ENCODE measurements around the gene SMIM10L1. TPM values are rescaled to one million over a fixed set of nuclear protein-coding genes. Genes with fewer than 3 reads are reported as not detected.

Gene SMIM10L1
- total and polyA plus RNA-seq, 2 of the 8 experiments (the other 6 are each of a cell fraction or from before 2014, with no cell fraction given), result 3.7 to 14.2 TPM

DNA sequence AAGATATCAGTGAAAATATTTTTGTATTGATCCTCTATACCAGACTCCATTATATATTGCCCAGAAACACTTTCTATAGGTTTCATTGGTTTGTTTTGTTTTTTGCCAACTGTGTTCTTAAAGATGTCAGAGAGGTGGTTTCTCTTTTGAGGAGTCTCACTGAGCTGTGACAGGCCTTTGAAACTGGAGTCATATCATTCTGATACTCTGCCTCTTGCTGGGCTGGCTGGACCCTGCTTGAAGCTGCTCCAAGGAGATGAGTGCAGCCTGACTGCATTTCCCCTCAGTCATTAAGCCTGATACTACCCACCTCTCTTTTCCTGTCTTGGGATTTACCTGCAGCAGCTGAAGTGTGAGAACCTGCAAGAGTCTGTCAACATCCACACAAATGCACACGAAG, 20.2 kb upstream of the SMIM10L1 start:
- no peak overlapping the region for H2BK12ac ChIP-seq (ENCODE audit: low read depth, low read length)
- peaks cover 0 to 66% of the 10 kb centered on the region in 2 experiments; a peak in 2 of 4 replicates for H3K79me2 ChIP-seq (ENCODE audit: control insufficient read depth in 1 of 2, insufficient read depth in 2 of 2, low read length in 2 of 2)
- H2BK15ac ChIP-seq (ENCODE audit: low read length), result no peak overlapping the region
- H3K9ac ChIP-seq (replicated peaks in 1 of 4; ENCODE audit: extremely low read depth in 1 of 4, low read depth in 3 of 4, low read length in 3 of 4), result no peak overlapping the region
- H3K4me3 ChIP-seq (ENCODE audit: extremely low read depth in 1 of 4, insufficient read depth in 2 of 4, low read depth in 3 of 4, low read length in 4 of 4), result no peak overlapping the region
- no peak overlapping the region for H2AFZ ChIP-seq (ENCODE audit: low read length)
- no peaks in the 10 kb centered on the region for H3K23me2 ChIP-seq (ENCODE audit: low read depth, low read length)
- no peak overlapping the region for H3K4ac ChIP-seq (replicated peaks; ENCODE audit: insufficient read length, low read depth, low read length)
- H2AK5ac ChIP-seq (ENCODE audit: low read depth, low read length), result no peak overlapping the region
- H4K91ac ChIP-seq (replicated peaks; ENCODE audit: insufficient read length, low read length), result no peak overlapping the region
- H3K56ac ChIP-seq (replicated peaks; ENCODE audit: insufficient read length, low read depth, low read length), result no peak overlapping the region
- POLR2A ChIA-PET (ENCODE audit: partially characterized antibody), result interaction anchor here (0.9 kb wide), 1 partner anchor 21 kb away, joined by 3 read pairs; no protein-coding TSS in a partner anchor
- CTCF ChIA-PET (ENCODE audit: partially characterized antibody), result no interaction called here
- no peak overlapping the region for H3K18ac ChIP-seq (ENCODE audit: extremely low read depth, low read length)
- H4K20me1 ChIP-seq (replicated peaks in 1 of 2; ENCODE audit: control insufficient read depth in 1 of 2, insufficient read depth in 2 of 2, low read length in 2 of 2), result no peaks in the 10 kb centered on the region
- peaks cover 0 to 5% (median 2%) of the 10 kb centered on the region in 4 experiments; a peak in 3 of 8 replicates for H3K36me3 ChIP-seq (ENCODE audit: control insufficient read depth in 2 of 4, insufficient read depth in 4 of 4, low read length in 3 of 4)
- H3K9me3 ChIP-seq (ENCODE audit: insufficient read depth in 2 of 2, low read depth in 1 of 2, low read length in 1 of 2), result no peaks in the 10 kb centered on the region
- H2BK20ac ChIP-seq (ENCODE audit: low read length), result no peak overlapping the region
- FAIRE-seq, result no peak
- no peak overlapping the region for H2BK5ac ChIP-seq (ENCODE audit: low read depth, low read length)
- H3K14ac ChIP-seq (ENCODE audit: insufficient read length), result no peak overlapping the region
- no peak for DNase-seq (ENCODE audit: low read depth in 1 of 2, low spot score in 2 of 2)
- no peaks in the 10 kb centered on the region; the same call in 1 of the 2 replicates for H3K79me1 ChIP-seq (ENCODE audit: low read depth, low read length)
- H4K8ac ChIP-seq (ENCODE audit: extremely low read depth, insufficient read depth, low read length), result no peak overlapping the region
- WGBS, 2 experiments (ENCODE audit: extremely low coverage in 1 of 2, insufficient coverage in 1 of 2, insufficient read length in 1 of 2, insufficient replicate concordance in 2 of 2, low coverage in 1 of 2, low lambda C conversion rate in 2 of 2, missing lambda C conversion rate in 1 of 2), result 79% methylated on average over 1 of the region's 1 CpG; no CpG with 5 or more reads in 1 of the 2 experiments
- H3K27me3 ChIP-seq (replicated peaks in 1 of 4; ENCODE audit: control insufficient read depth in 3 of 4, extremely low read depth in 1 of 4, insufficient read depth in 3 of 4, low read length in 3 of 4), result no peaks in the 10 kb centered on the region
- no peak overlapping the region for H3K4me2 ChIP-seq (ENCODE audit: insufficient read depth in 1 of 2, low read depth in 2 of 2, low read length in 2 of 2)
- no peak overlapping the region for H3K23ac ChIP-seq (ENCODE audit: insufficient read length)
- no peak overlapping the region for H4K5ac ChIP-seq (ENCODE audit: insufficient read length, low read depth, low read length)
- H2BK120ac ChIP-seq (replicated peaks; ENCODE audit: low read depth, low read length), result no peak overlapping the region
- no peak overlapping the region for H3K27ac ChIP-seq (ENCODE audit: low read depth, low read length)
- peaks cover 0 to 2% (median 0%) of the 10 kb centered on the region in 4 experiments; a peak in 1 of 7 replicates for H3K4me1 ChIP-seq (replicated peaks in 1 of 4; ENCODE audit: control insufficient read depth in 3 of 4, insufficient read depth in 4 of 4, low read length in 3 of 4)
- TF ChIP-seq POLR2A (IDR thresholded peaks at IDR 0.05; ENCODE audit: control extremely low read depth in 1 of 2, low read depth in 2 of 2, low read length in 2 of 2) (no peak), KDM5A (IDR thresholded peaks at IDR 0.05; ENCODE audit: low read length) (no peak), SIX5 (IDR thresholded peaks at IDR 0.05; ENCODE audit: low read depth, low read length) (no peak), CHD1 (IDR thresholded peaks at IDR 0.05; ENCODE audit: low read depth, low read length) (no peak), SRF (IDR thresholded peaks at IDR 0.05; ENCODE audit: low read depth, low read length) (no peak), CBX8 (IDR thresholded peaks at IDR 0.05; ENCODE audit: borderline replicate concordance, low read depth, low read length) (no peak), TCF12 (IDR thresholded peaks at IDR 0.05; ENCODE audit: low read depth, low read length) (no peak), SP4 (IDR thresholded peaks at IDR 0.05; ENCODE audit: low read length) (no peak), FOSL1 (IDR thresholded peaks at IDR 0.05; ENCODE audit: insufficient read depth, low read depth, low read length) (no peak), RNF2 (IDR thresholded peaks at IDR 0.05; ENCODE audit: borderline replicate concordance, low read depth, low read length, missing control alignments, poor library complexity, severe bottlenecking) (no peak), JUND (IDR thresholded peaks at IDR 0.05; ENCODE audit: low read length) (no peak), CREB1 (IDR thresholded peaks at IDR 0.05) (no peak), CBX5 (IDR thresholded peaks at IDR 0.05; ENCODE audit: low read depth, low read length) (no peak), ASH2L (IDR thresholded peaks at IDR 0.05; ENCODE audit: low read length) (no peak), POU5F1 (IDR thresholded peaks at IDR 0.05; ENCODE audit: low read depth, low read length) (no peak), GTF2F1 (IDR thresholded peaks at IDR 0.05; ENCODE audit: borderline replicate concordance, low read depth, low read length) (no peak), EGR1 (IDR thresholded peaks at IDR 0.05; ENCODE audit: borderline replicate concordance, low read depth, low read length) (no peak)
